Neural progenitor cell (in vitro differentiated cells): Measurements from ENCODE around the gene FOXO6. TPM values are rescaled to one million over a fixed set of nuclear protein-coding genes. Genes with fewer than 3 reads are reported as not detected.

Experiments used
- DNase-seq: peaks from one replicate; pipeline ENCODE4 v3.0.0-alpha.2; 2016; ENCODE audit warnings: low spot score
- H2AFZ ChIP-seq: fragments of 200-600 bp; sonication (generic); replicated peaks from 2 replicates; pipeline ENCODE4 v1.6.1; 2016; ENCODE audit warnings: antibody characterized with exemption
- H3F3A ChIP-seq: fragments of 200-600 bp; sonication (generic); 2 replicates; pipeline ENCODE4 v1.6.1; 2016; ENCODE audit warnings: antibody characterized with exemption, low read depth
- H3K27ac ChIP-seq: fragments of 200-600 bp; sonication (generic); 2 replicates; pipeline ENCODE4 v1.5.1; 2016; ENCODE audit warnings: mild to moderate bottlenecking
- H3K27me3 ChIP-seq: fragments of 200-600 bp; sonication (generic); 2 replicates; pipeline ENCODE4 v1.6.1; 2016; ENCODE audit warnings: mild to moderate bottlenecking, moderate library complexity
- H3K36me3 ChIP-seq: fragments of 200-600 bp; sonication (generic); 2 replicates; pipeline ENCODE4 v1.5.1; 2016
- H3K4me1 ChIP-seq: fragments of 200-600 bp; sonication (generic); 2 replicates; pipeline ENCODE4 v1.6.1; 2016; ENCODE audit warnings: mixed run types
- H3K4me2 ChIP-seq: fragments of 200-600 bp; sonication (generic); 2 replicates; pipeline ENCODE4 v1.6.1; 2016
- H3K4me3 ChIP-seq: fragments of 200-600 bp; sonication (generic); 2 replicates; pipeline ENCODE4 v1.5.1; 2016
- H3K79me2 ChIP-seq: fragments of 200-600 bp; sonication (generic); 2 replicates; pipeline ENCODE4 v1.6.1; 2016; ENCODE audit warnings: low read depth
- H3K9ac ChIP-seq: fragments of 200-600 bp; sonication (generic); 2 replicates; pipeline ENCODE4 v1.6.1; 2016
- H3K9me3 ChIP-seq: fragments of 200-600 bp; sonication (generic); 2 replicates; pipeline ENCODE4 v1.5.1; 2016; ENCODE audit warnings: low read depth
- H4K20me1 ChIP-seq: fragments of 200-600 bp; sonication (generic); 2 replicates; pipeline ENCODE4 v1.6.1; 2016; ENCODE audit warnings: low read depth
- H3K27ac Mint-ChIP-seq: 3 replicates; pipeline ENCODE4 v1.8.0; 2021; ENCODE audit warnings: mixed read lengths
- H3K27me3 Mint-ChIP-seq: 2 replicates; pipeline ENCODE4 v1.8.0; 2022; ENCODE audit warnings: low read depth, mild to moderate bottlenecking, inconsistent platforms, moderate library complexity, mixed read lengths; ENCODE audit not compliant: insufficient read depth
- H3K36me3 Mint-ChIP-seq: 3 replicates; pipeline ENCODE4 v1.8.0; 2021; ENCODE audit warnings: mixed read lengths
- H3K4me1 Mint-ChIP-seq: 3 replicates; pipeline ENCODE4 v1.8.0; 2021; ENCODE audit warnings: mixed read lengths
- H3K4me3 Mint-ChIP-seq: 3 replicates; pipeline ENCODE4 v1.8.0; 2021; ENCODE audit warnings: mild to moderate bottlenecking, moderate library complexity, mixed read lengths
- H3K9me3 Mint-ChIP-seq: 3 replicates; pipeline ENCODE4 v1.8.0; 2020; ENCODE audit warnings: mixed read lengths
- CTCF ChIP-seq: fragments of 200-600 bp; sonication (generic); IDR thresholded peaks from 2 replicates; pipeline ENCODE4 v1.5.1; 2017; ENCODE audit warnings: antibody characterized with exemption, mild to moderate bottlenecking
- EZH2 ChIP-seq: fragments of 200-600 bp; sonication (generic); IDR thresholded peaks from 2 replicates; pipeline ENCODE4 v1.6.1; 2017; ENCODE audit warnings: antibody characterized with exemption, mild to moderate bottlenecking, moderate library complexity
- EZH2phosphoT487 ChIP-seq: fragments of 200-600 bp; sonication (generic); IDR thresholded peaks from 2 replicates; pipeline ENCODE4 v1.6.1; 2017; ENCODE audit warnings: antibody characterized with exemption
- total RNA-seq: library from RNA; depleted of rRNA; stranded (reverse); fragments of >200 nt; gene quantifications from 2 replicates; pipeline ENCODE4 v1.2.3, GENCODE V29; 2015; ENCODE audit warnings: low replicate concordance

The FOXO6 gene
- total RNA-seq, 1 donor from 2014 or later: not detected

- Histone ChIP-seq H4K20me1 (no peaks in the 10 kb centered on the region), H3K36me3 (no peaks in the 10 kb centered on the region), H2AFZ (peak overlapping the region; percentile 14), H3K4me1 (peaks cover 12% of the 10 kb centered on the region), H3K9ac (no peak overlapping the region), H3K27me3 (no peaks in the 10 kb centered on the region), H3K79me2 (no peaks in the 10 kb centered on the region), H3K4me3 (no peak overlapping the region), H3K9me3 (no peaks in the 10 kb centered on the region), H3F3A (peaks cover 5% of the 10 kb centered on the region), H3K4me2 (peak overlapping the region; percentile 61), H3K27ac (no peak overlapping the region)
- H3K9me3 Mint-ChIP-seq: no peaks in the 10 kb centered on the region
- no peak for TF ChIP-seq EZH2phosphoT487
- TF ChIP-seq EZH2: no peak
- TF ChIP-seq CTCF: no peak
- DNase-seq: peak; percentile 41
- peaks cover 1% of the 10 kb centered on the region for H3K36me3 Mint-ChIP-seq
- peaks cover 14% of the 10 kb centered on the region for H3K4me1 Mint-ChIP-seq
- peak overlapping the region; percentile 42 for H3K4me3 Mint-ChIP-seq
- H3K27ac Mint-ChIP-seq: peak overlapping the region; percentile 87
- H3K27me3 Mint-ChIP-seq: peaks cover 6% of the 10 kb centered on the region
Observed at GRCh38 chr1:41314376-41315145, 46.7 kb upstream of the FOXO6 start.

GRCh38 chr1:41315146-41315822 lies 46.0 kb upstream of the FOXO6 start:
- no peaks in the 10 kb centered on the region for H3K9me3 ChIP-seq
- Mint-ChIP-seq H3K4me3 (peak overlapping the region; percentile 42), H3K9me3 (no peaks in the 10 kb centered on the region), H3K36me3 (peaks cover 1% of the 10 kb centered on the region), H3K4me1 (peaks cover 18% of the 10 kb centered on the region), H3K27me3 (peaks cover 6% of the 10 kb centered on the region), H3K27ac (peak overlapping the region; percentile 87)
- peaks cover 2% of the 10 kb centered on the region for H3F3A ChIP-seq
- peaks cover 13% of the 10 kb centered on the region for H3K4me1 ChIP-seq
- H3K79me2 ChIP-seq: no peaks in the 10 kb centered on the region
- no peaks in the 10 kb centered on the region for H4K20me1 ChIP-seq
- no peak overlapping the region for H3K9ac ChIP-seq
- H3K36me3 ChIP-seq: no peaks in the 10 kb centered on the region
- H3K27me3 ChIP-seq: no peaks in the 10 kb centered on the region
- peak overlapping the region; percentile 61 for H3K4me2 ChIP-seq
- H3K4me3 ChIP-seq: no peak overlapping the region
- TF ChIP-seq EZH2 (no peak), CTCF (no peak), EZH2phosphoT487 (no peak)
- H3K27ac ChIP-seq: no peak overlapping the region
- no peak overlapping the region for H2AFZ ChIP-seq
- DNase-seq: peak; percentile 57

GRCh38 chr1:41315871-41316270 lies 45.4 kb upstream of the FOXO6 start:
- no peaks in the 10 kb centered on the region for H3K79me2 ChIP-seq
- no peak overlapping the region for H3K27ac ChIP-seq
- H4K20me1 ChIP-seq: no peaks in the 10 kb centered on the region
- peaks cover 6% of the 10 kb centered on the region for H3K27me3 Mint-ChIP-seq
- H3K36me3 Mint-ChIP-seq: peaks cover 1% of the 10 kb centered on the region
- H3K4me1 ChIP-seq: peaks cover 15% of the 10 kb centered on the region
- H3K36me3 ChIP-seq: no peaks in the 10 kb centered on the region
- no peak overlapping the region for H3K4me2 ChIP-seq
- no peak overlapping the region for H3K9ac ChIP-seq
- TF ChIP-seq EZH2 (no peak), CTCF (no peak), EZH2phosphoT487 (no peak)
- no peak overlapping the region for H3K4me3 Mint-ChIP-seq
- H3K27ac Mint-ChIP-seq: no peak overlapping the region
- H3K4me1 Mint-ChIP-seq: peaks cover 21% of the 10 kb centered on the region
- no peak overlapping the region for H2AFZ ChIP-seq
- no peaks in the 10 kb centered on the region for H3K9me3 Mint-ChIP-seq
- no peak for DNase-seq
- no peak overlapping the region for H3K4me3 ChIP-seq
- no peaks in the 10 kb centered on the region for H3K9me3 ChIP-seq
- no peaks in the 10 kb centered on the region for H3K27me3 ChIP-seq
- H3F3A ChIP-seq: no peaks in the 10 kb centered on the region
